PFSK-1 (cell line): ENCODE results near the gene FGF8.
A peak's percentile ranks its signal among the peaks of the same experiment; 100 is the strongest.

Experiments used
- POLR2AphosphoS5 ChIP-seq: IDR thresholded peaks from 2 replicates; pipeline ENCODE4 v1.6.1; 2012; ENCODE audit warnings: low read depth, mild to moderate bottlenecking, control low read depth, low read length, moderate library complexity
- TAF1 ChIP-seq: IDR thresholded peaks from 2 replicates; pipeline ENCODE4 v1.6.1; 2012; ENCODE audit warnings: low read length, control low read depth, borderline replicate concordance; ENCODE audit not compliant: insufficient read depth
- TF ChIP-seq, protein P1 (sequence below), 2 experiments: IDR thresholded peaks; 2 replicates each; pipeline versions ENCODE4 v1.6.1 to v1.8.0; 2011 to 2012; ENCODE audit warnings: low read depth in 2 of 2, low read length in 2 of 2, control low read depth in 1 of 2, inconsistent platforms in 1 of 2, mild to moderate bottlenecking in 1 of 2, moderate library complexity in 1 of 2; ENCODE audit not compliant: insufficient read depth in 1 of 2

DNA sequence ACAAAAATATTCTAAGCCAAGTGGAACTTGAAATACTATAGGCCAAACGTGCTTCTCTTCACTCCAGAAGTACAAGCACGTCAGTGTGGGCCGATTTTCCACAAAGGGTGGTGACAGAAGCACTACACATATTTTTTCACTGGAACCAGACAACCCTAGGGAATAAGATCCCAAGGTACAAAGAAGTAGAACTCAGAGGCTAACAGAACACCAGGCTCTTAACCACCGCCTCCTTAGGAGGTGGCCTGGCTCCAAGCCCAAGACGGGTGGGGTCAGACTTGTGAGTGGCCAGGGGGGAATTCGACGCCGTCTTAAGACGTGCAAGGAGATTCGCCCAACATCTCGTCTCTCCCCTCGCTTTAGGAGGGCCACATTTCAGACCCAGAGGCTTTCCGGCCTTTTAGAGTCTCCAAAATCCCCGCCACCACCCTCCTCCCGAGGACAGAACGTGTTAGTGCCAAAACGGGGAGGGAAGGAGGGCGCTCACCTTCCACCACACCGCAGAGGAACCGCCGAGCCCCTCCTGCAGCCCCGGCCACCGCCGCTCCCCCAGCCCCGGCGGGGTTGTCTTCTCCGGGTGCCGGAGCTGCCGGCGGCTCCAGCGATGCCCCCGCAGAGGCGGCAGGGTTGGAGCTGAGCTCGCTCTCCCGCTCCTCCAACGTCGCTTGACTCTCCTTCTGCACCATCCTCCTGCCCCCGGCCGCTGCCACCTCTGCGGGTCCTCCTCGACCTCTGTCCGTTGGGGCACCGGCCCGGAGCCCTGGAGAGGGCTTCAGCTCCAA lies 41.6 kb upstream of the FGF8 start:
- peak; percentile 25; the same call in 1 of the 2 replicates for TF ChIP-seq POLR2AphosphoS5
- TF ChIP-seq, protein P1, sequence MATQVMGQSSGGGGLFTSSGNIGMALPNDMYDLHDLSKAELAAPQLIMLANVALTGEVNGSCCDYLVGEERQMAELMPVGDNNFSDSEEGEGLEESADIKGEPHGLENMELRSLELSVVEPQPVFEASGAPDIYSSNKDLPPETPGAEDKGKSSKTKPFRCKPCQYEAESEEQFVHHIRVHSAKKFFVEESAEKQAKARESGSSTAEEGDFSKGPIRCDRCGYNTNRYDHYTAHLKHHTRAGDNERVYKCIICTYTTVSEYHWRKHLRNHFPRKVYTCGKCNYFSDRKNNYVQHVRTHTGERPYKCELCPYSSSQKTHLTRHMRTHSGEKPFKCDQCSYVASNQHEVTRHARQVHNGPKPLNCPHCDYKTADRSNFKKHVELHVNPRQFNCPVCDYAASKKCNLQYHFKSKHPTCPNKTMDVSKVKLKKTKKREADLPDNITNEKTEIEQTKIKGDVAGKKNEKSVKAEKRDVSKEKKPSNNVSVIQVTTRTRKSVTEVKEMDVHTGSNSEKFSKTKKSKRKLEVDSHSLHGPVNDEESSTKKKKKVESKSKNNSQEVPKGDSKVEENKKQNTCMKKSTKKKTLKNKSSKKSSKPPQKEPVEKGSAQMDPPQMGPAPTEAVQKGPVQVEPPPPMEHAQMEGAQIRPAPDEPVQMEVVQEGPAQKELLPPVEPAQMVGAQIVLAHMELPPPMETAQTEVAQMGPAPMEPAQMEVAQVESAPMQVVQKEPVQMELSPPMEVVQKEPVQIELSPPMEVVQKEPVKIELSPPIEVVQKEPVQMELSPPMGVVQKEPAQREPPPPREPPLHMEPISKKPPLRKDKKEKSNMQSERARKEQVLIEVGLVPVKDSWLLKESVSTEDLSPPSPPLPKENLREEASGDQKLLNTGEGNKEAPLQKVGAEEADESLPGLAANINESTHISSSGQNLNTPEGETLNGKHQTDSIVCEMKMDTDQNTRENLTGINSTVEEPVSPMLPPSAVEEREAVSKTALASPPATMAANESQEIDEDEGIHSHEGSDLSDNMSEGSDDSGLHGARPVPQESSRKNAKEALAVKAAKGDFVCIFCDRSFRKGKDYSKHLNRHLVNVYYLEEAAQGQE (IDR thresholded peaks at IDR 0.05; ENCODE audit: insufficient read depth in 1 of 2, low read depth in 2 of 2, low read length in 2 of 2): no peak
- 0 out of 2 replicates have a peak, but pooled peaks have one; percentile 27 for TF ChIP-seq TAF1
